Stimulated activated CD4-positive, alpha-beta T cell treated with anti-CD3 and anti-CD28 coated beads, Interleukin-1b, Interleukin-23, amount 100 ng/mL, for 24 hours (primary cell): Measurements from ENCODE around the gene WDR35.
A peak's percentile ranks its signal among the peaks of the same experiment; 100 is the strongest.

Experiments
- DNase-seq, 4 experiments: peaks; one replicate each; pipeline ENCODE4 v3.0.0-alpha.2; 2020; ENCODE audit warnings: low read depth in 4 of 4, low spot score in 1 of 4

The WDR35 gene

GRCh38 chr2:19872302-19872701 lies 117.6 kb downstream of the WDR35 start:
- no peak for DNase-seq

GRCh38 chr2:19871836-19872235 lies 118.1 kb downstream of the WDR35 start:
- no peak for DNase-seq

- no peak for DNase-seq
Measured at GRCh38 chr2:19870792-19871191, 119.1 kb downstream of the WDR35 start.

- DNase-seq: peak; percentile 18 to 48 (median 34)
Measured at GRCh38 chr2:19868701-19869580, 121.0 kb downstream of the WDR35 start.

- no peak for DNase-seq
Measured at GRCh38 chr2:19868224-19868623, 121.7 kb downstream of the WDR35 start.

GRCh38 chr2:19866771-19867170 lies 123.1 kb downstream of the WDR35 start:
- no peak for DNase-seq

GRCh38 chr2:19865151-19865550 lies 124.8 kb downstream of the WDR35 start:
- no peak for DNase-seq

GRCh38 chr2:19864381-19864780 lies 125.5 kb downstream of the WDR35 start:
- no peak for DNase-seq

- DNase-seq: peak; percentile 35 to 61 (median 53)
Measured at GRCh38 chr2:19863303-19864041, 126.4 kb downstream of the WDR35 start.

GRCh38 chr2:19861813-19862212 lies 128.1 kb downstream of the WDR35 start:
- DNase-seq: no peak
